Adipocyte (in vitro differentiated cells): ENCODE data around the gene SAPCD1.

Experiments used
- DNase-seq: peaks from one replicate; pipeline ENCODE4 v3.0.0-alpha.2; 2015; ENCODE audit warnings: low read depth
- H3K27me3 ChIP-seq: replicated peaks from 2 replicates; pipeline ENCODE4 v1.7.0; 2013; ENCODE audit warnings: mild to moderate bottlenecking, low read length, moderate library complexity; ENCODE audit not compliant: control insufficient read depth, insufficient read depth
- H3K36me3 ChIP-seq: 2 replicates; pipeline ENCODE4 v1.7.0; 2013; ENCODE audit warnings: low read length, mild to moderate bottlenecking, moderate library complexity; ENCODE audit not compliant: control insufficient read depth, insufficient read depth, severe bottlenecking
- H3K4me1 ChIP-seq: 2 replicates; pipeline ENCODE4 v1.7.0; 2013; ENCODE audit warnings: mild to moderate bottlenecking, low read length, moderate library complexity; ENCODE audit not compliant: control insufficient read depth, insufficient read depth
- H3K4me3 ChIP-seq: 2 replicates; pipeline ENCODE4 v1.7.0; 2013; ENCODE audit warnings: mild to moderate bottlenecking, low read length, moderate library complexity
- H3K9ac ChIP-seq: 2 replicates; pipeline ENCODE4 v1.7.0; 2013; ENCODE audit warnings: mild to moderate bottlenecking, low read length, moderate library complexity
- H3K9me3 ChIP-seq: 2 replicates; pipeline ENCODE4 v1.7.0; 2013; ENCODE audit warnings: mild to moderate bottlenecking, low read length, moderate library complexity; ENCODE audit not compliant: control insufficient read depth

The SAPCD1 gene

DNA sequence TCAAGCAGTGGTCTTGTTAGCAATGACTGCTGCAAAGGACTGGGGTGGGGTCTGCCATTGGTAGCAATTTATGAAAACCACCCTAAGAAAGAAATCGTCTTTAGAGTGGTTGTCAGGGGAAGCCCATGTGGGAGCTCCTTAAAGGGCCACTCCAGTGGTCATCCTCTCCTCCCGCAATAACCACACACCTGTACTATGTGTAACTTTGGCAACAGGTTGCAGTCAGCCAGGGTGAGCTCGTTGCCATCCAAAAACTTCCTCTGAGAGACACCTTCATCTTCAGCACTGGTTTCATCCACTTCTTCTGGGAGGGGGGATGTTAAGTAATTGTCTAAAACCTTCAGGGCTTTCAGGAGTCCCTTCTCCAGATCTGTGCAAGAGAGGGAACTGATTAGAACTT is 30.4 kb upstream of the SAPCD1 start:
- no peak for DNase-seq
- no peaks in the 10 kb centered on the region for H3K9me3 ChIP-seq
- peaks cover 39% of the 10 kb centered on the region for H3K36me3 ChIP-seq
- H3K9ac ChIP-seq: no peak overlapping the region
- H3K4me3 ChIP-seq: no peak overlapping the region
- peaks cover 46% of the 10 kb centered on the region for H3K4me1 ChIP-seq
- H3K27me3 ChIP-seq: no peaks in the 10 kb centered on the region

DNA sequence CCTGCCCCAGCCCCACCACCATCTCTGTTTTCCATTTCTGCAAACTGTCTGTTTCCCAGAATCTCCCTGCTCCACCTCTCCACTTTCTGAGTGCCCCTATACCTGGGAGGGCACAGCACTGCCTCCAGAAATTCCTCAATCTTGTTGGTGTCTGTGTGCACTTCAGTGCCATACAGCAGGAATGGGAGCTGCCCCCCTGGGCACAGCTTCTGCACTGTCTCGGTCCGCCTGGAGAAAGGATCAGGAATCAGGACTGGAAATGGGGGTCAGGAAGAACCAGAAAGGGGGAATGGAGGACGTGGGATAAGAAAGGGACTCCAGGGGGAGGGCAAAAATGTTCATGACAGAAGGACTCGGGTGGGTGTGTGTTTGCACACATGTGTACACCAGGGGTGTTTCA is 28.7 kb upstream of the SAPCD1 start:
- H3K27me3 ChIP-seq: no peaks in the 10 kb centered on the region
- DNase-seq: no peak
- H3K36me3 ChIP-seq: peaks cover 35% of the 10 kb centered on the region
- peak overlapping the region; percentile 89 for H3K4me3 ChIP-seq
- H3K4me1 ChIP-seq: peaks cover 48% of the 10 kb centered on the region
- H3K9me3 ChIP-seq: no peaks in the 10 kb centered on the region
- H3K9ac ChIP-seq: peak overlapping the region; percentile 91

DNA sequence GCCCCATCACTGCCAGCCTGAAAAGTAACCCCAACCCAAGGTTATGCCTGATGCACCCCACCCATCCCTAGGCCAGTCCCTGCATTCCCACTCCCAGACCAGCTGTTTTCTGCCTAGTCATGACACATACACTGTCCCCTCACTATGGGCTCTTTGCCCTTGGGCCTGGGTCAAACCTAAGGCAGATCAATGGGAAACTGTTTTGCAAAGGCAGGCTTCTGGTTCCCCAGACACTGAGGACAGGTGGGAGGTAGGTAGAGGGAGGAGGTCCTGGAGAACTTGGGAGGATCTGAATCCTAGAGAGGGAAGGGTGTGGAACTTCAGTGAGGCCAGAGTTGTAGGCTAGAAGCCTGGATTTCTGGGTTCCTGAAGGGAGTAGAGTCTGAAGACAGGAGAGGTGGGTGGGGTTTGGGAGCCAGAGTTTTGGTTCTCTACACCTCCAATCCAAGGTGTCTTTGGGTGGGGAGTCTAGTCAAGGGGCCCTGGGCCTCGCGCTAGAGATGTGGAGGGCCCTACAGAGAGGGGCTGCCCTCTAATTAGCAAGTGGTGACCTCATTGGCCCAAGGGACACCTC is 28.1 kb upstream of the SAPCD1 start:
- H3K36me3 ChIP-seq: peaks cover 35% of the 10 kb centered on the region
- H3K9ac ChIP-seq: peak overlapping the region; percentile 91
- H3K9me3 ChIP-seq: no peaks in the 10 kb centered on the region
- peak overlapping the region; percentile 89 for H3K4me3 ChIP-seq
- no peak for DNase-seq
- H3K4me1 ChIP-seq: peaks cover 49% of the 10 kb centered on the region
- H3K27me3 ChIP-seq: no peaks in the 10 kb centered on the region

DNA sequence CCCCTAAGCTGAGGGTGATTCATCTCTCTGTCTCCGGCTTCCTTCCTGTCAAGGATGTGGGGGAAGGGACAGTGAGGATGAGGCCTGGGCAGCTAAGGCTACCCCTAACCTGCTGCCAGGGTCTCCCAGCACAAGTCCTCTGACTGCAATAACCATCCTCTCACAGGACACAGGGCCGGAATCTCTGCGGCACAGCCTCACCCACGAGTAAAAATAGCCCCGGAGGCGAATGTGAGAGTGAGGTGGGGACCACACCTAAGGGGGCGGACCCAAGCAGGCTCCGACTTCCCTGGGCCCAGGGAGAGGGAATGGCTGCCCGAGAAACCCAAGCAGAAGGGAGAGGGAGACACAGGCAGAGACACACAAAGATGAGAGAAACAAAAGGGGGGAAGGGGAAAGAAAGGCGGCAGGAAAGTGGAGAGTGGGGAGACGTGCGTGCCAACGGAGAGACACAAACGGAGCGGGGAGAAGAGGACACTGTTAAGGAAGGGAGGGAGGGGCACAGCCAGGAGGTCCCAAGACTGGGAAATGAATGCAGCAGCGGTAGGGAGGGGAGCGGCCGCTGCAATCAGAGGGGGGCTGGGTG is 27.5 kb upstream of the SAPCD1 start:
- peak; percentile 67 for DNase-seq
- H3K27me3 ChIP-seq: no peaks in the 10 kb centered on the region
- peak overlapping the region; percentile 91 for H3K9ac ChIP-seq
- no peaks in the 10 kb centered on the region for H3K9me3 ChIP-seq
- H3K4me3 ChIP-seq: peak overlapping the region; percentile 89
- H3K36me3 ChIP-seq: peaks cover 35% of the 10 kb centered on the region
- H3K4me1 ChIP-seq: peaks cover 50% of the 10 kb centered on the region

DNA sequence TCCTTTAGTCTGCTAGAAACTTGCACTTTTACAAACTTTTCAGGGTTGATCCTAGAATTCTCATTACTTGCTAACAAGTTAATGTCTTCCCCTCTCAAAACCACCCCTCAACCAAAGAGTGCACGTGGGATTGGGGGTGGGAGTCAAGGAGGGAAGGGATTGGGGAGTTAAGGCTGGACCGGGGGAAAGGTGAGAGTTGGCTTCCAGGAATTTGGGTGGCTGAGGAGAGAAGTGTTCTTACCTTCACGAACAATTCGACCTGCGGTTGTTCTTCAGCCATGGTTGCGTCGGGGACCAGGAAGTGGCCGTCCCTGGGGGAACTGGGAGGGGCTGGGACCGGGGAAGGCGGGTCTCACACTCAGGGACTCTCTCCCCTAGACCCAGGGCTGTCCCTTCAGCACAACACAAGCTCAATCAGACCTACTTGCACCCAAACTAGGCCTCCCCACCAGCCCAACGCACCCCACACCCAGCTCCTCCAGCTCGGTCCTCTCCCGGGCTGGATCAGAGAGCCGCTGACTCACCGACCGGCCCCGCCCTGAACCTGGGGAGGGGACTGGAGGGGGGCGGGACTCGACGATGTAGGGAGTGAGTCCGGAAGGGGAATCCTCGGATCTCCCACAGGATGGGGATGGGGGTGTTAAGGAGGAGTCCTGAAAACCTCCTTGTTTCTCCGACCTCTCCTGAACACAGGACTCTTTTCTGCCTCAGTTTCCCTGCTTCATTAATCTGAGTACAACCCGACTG is 26.3 kb upstream of the SAPCD1 start, which contains the start of gene CLIC1:
Gene CLIC1 (minus strand): TSS at position 510 of the 747 bp plus-strand sequence. CDS start 230 bp downstream, at position 280.
- Histone ChIP-seq H3K4me1 (peaks cover 45% of the 10 kb centered on the region), H3K9me3 (no peaks in the 10 kb centered on the region), H3K4me3 (peak within 1 kb of the TSS; percentile 89), H3K27me3 (no peaks in the 10 kb centered on the region), H3K9ac (peak within 1 kb of the TSS; percentile 91), H3K36me3 (peaks cover 28% of the 10 kb centered on the region)
- DNase-seq: peak; percentile 95

DNA sequence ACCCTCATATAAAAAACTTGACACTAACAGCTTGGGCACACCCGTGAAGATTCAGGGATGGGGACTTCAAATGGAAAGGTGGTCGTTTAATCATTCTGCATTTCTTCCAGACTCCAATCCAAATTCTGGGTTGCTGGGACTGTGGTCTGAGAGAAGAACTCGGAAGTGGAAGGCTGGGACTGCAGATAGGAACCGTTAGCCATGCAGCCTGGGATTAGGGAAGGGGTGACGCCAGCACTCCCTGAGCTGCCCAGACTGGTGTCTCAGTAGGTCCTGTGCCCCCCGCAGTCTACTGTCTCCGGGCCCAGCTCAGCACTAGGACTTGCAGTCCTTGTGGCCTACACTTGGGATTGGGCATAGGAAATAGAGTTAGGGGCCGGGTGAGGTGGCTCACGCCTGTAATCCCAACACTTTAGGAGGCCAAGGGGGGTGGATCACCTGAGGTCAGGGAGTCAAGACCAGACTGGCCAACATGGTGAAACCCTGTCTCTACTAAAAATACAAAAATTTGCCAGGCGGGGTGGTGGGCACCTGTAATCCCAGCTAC is 25.6 kb upstream of the SAPCD1 start:
- Histone ChIP-seq H3K27me3 (no peaks in the 10 kb centered on the region), H3K9ac (peak overlapping the region; percentile 91), H3K4me1 (peaks cover 49% of the 10 kb centered on the region), H3K9me3 (no peaks in the 10 kb centered on the region), H3K36me3 (peaks cover 22% of the 10 kb centered on the region), H3K4me3 (peak overlapping the region; percentile 89)
- DNase-seq: no peak

DNA sequence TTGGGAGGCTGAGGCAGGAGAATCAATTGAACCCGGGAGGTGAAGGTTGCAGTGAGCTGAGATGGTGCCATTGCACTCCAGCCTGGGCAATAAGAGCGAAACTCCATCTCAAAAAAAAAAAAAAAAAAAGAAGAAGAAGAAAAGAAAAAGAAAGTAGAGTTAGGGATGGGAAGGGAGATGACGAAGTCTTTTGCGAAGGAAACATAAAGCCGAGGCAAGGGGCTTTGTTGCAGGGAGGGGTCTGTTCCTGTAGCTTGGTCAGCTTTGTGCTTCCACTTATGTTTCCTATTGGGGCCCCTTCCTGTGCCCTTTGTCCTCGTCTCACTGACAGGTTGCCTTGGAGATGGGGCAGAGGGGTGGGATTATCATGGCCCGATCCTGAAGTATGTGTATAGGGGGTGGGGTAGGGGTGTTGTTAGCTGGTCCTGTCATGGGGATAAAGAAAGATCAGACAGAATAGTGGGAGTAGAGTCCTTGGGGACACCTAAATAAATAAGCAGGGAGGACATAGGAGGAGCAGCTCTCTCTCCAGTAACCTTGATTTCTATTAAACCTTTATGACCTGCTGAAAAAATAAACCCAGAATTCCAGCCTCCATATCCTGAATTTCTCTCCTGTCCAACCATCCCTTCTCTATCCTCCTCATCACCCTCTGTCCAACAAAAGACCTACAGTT is 25.0 kb upstream of the SAPCD1 start:
- DNase-seq: no peak
- Histone ChIP-seq H3K9ac (peak overlapping the region; percentile 52), H3K9me3 (no peaks in the 10 kb centered on the region), H3K36me3 (peaks cover 15% of the 10 kb centered on the region), H3K27me3 (no peaks in the 10 kb centered on the region), H3K4me3 (peak overlapping the region; percentile 38), H3K4me1 (peaks cover 55% of the 10 kb centered on the region)

DNA sequence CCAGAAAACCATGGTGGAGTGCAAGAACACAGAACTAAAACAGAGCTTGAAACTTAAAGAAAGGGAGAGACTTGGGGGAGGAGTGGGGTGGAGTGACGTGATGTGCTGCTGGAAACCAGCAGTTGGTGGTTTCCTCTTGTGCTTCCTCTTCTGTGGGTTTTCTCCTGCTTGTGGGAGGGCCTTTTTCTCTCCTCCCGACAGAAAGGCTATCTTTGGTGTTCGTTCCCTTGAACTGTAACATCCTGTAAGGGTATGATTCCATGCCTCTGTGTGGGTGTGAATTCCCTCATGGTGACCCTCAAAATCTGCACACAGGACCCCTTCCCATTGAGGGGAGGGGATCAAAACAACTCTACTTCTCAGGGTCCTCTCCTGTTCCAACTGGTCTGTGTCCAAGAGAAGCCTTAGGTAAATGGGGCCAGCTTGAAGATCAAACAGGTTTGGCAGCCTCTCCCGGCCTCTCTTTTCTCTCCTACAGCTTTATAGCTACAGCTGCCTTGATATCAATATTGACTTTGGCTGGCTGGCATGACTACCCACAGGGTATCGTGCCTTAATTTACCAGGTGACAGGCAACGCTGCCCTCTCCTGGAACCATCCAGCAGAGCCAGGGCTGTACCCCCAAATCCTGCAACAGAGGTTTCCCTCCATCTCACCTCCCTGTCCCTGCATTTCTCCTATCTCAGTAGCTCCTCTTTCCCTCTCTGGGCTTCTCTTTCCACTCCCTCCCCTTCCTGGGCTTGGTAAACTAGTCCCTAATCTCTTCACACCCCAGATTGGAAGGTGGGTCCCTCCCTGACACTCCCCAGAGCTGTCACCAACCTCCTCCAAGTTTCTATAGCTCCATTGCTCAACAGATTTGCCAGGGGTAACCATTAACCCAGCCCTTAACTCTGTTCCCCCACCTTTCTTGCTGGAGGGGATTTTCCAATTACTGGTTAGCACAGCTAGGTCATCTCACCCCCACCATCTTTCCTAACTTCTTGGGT is 24.2 kb upstream of the SAPCD1 start:
- Histone ChIP-seq H3K9me3 (no peaks in the 10 kb centered on the region), H3K9ac (peak overlapping the region; percentile 52), H3K27me3 (no peaks in the 10 kb centered on the region), H3K4me1 (peaks cover 55% of the 10 kb centered on the region), H3K4me3 (peak overlapping the region; percentile 38), H3K36me3 (peaks cover 10% of the 10 kb centered on the region)
- DNase-seq: peak; percentile 71

DNA sequence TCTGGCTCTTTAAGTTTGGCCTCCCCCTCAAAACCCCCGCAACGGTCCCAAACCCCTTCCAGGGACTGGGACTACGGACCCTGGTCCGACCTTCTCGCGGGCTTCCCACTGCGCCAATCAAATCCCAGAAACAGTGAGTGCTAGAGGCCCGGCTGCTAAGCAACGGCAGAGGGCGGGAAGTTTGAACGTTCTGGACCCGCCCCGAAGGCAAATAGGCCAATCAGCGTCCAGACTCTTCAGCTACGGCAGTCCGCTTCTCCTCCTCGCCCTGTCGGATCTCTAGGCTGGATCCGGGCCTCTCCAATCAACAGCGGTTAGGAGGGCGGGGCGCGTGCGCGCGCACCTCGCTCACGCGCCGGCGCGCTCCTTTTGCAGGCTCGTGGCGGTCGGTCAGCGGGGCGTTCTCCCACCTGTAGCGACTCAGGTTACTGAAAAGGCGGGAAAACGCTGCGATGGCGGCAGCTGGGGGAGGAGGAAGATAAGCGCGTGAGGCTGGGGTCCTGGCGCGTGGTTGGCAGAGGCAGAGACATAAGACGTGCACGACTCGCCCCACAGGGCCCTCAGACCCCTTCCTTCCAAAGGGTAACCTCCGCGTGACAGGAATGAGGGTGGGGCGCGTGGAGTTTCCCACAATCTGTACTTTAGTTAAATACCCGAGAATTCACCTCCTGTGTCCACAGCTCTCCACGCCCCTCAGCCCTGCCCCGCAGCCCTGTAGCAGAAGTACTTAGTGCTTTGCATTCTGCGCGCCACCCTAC is 22.6 kb upstream of the SAPCD1 start, which contains the start of gene MSH5:
Gene MSH5 (plus strand): TSS at position 367 of the 758 bp plus-strand sequence. CDS start 462 bp downstream, outside the sequence.
- Histone ChIP-seq H3K36me3 (no peaks in the 10 kb centered on the region), H3K9me3 (no peaks in the 10 kb centered on the region), H3K9ac (peak within 1 kb of the TSS; percentile 84), H3K27me3 (no peaks in the 10 kb centered on the region), H3K4me3 (peak within 1 kb of the TSS; percentile 91), H3K4me1 (peaks cover 43% of the 10 kb centered on the region)
- DNase-seq: peak; percentile 100
